ENCODE data around the gene NDUFAF2. TPM values are rescaled to one million over a fixed set of nuclear protein-coding genes. Genes with fewer than 3 reads are reported as not detected.

Gene NDUFAF2
- total RNA-seq, 1 donor from 2014 or later = 32.3 TPM

GRCh38 chr5:61001647-61002046 is 56.6 kb downstream of the NDUFAF2 start:
- DNase-seq (ENCODE audit: low read depth) = no peak
- no peak for TF ChIP-seq CTCF (conservative IDR thresholded peaks at IDR 0.05; ENCODE audit: low read depth, low read length)
- no peak overlapping the region for H3K4me3 ChIP-seq (ENCODE audit: low read depth, low read length)

- TF ChIP-seq CTCF (conservative IDR thresholded peaks at IDR 0.05; ENCODE audit: low read depth, low read length) = no peak
- no peak for DNase-seq (ENCODE audit: low read depth)
- H3K4me3 ChIP-seq (ENCODE audit: low read depth, low read length) = no peak overlapping the region
Observed at GRCh38 chr5:61002611-61003355, 57.8 kb downstream of the NDUFAF2 start.

- no peak for TF ChIP-seq CTCF (conservative IDR thresholded peaks at IDR 0.05; ENCODE audit: low read depth, low read length)
- no peak overlapping the region for H3K4me3 ChIP-seq (ENCODE audit: low read depth, low read length)
- no peak for DNase-seq (ENCODE audit: low read depth)
Observed at GRCh38 chr5:61004448-61004847, 59.4 kb downstream of the NDUFAF2 start.

- no peak overlapping the region for H3K4me3 ChIP-seq (ENCODE audit: low read depth, low read length)
- no peak for TF ChIP-seq CTCF (conservative IDR thresholded peaks at IDR 0.05; ENCODE audit: low read depth, low read length)
- no peak for DNase-seq (ENCODE audit: low read depth)
Observed at GRCh38 chr5:61009907-61010306, 64.9 kb downstream of the NDUFAF2 start.

GRCh38 chr5:61010467-61011454 is 65.8 kb downstream of the NDUFAF2 start:
- DNase-seq (ENCODE audit: low read depth) = no peak
- peak; percentile 39 for TF ChIP-seq CTCF (conservative IDR thresholded peaks at IDR 0.05; ENCODE audit: low read depth, low read length)
- H3K4me3 ChIP-seq (ENCODE audit: low read depth, low read length) = no peak overlapping the region

GRCh38 chr5:61018062-61018461 is 73.1 kb downstream of the NDUFAF2 start:
- no peak for DNase-seq (ENCODE audit: low read depth)
- no peak for TF ChIP-seq CTCF (conservative IDR thresholded peaks at IDR 0.05; ENCODE audit: low read depth, low read length)
- no peak overlapping the region for H3K4me3 ChIP-seq (ENCODE audit: low read depth, low read length)
